Right lobe of liver (tissue), 4 donors: ENCODE results near the gene KANSL1.

Experiments used
- CTCF ChIP-seq, 4 donors: fragments of 200-600 bp in 3 of 4; fragments of 450-650 bp in 1 of 4; IDR thresholded peaks; one replicate each; pipeline versions ENCODE4 v1.5.1 to v1.8.0; 2016 to 2022; ENCODE audit warnings: antibody characterized with exemption in 4 of 4, mild to moderate bottlenecking in 2 of 4
- POLR2A ChIP-seq: fragments of 450-650 bp; IDR thresholded peaks from one replicate; pipeline ENCODE4 v1.6.1; 2017; ENCODE audit warnings: antibody characterized with exemption, mild to moderate bottlenecking
- donor health status: DM: no; HTN: no; CAD: no.
- donor health status: DM: no; HTN: no; CAD: no.
- donor health status: DM: no; HTN: yes; CAD: no.

GRCh38 chr17:46032909-46033308, 160.3 kb downstream of the KANSL1 start:
- TF ChIP-seq POLR2A: no peak
- TF ChIP-seq CTCF (IDR thresholded peaks at IDR 0.05): no peak
